KMS-11 (cell line): ENCODE data around the gene NUDT14.

ENCODE experiments used
- H2AFZ ChIP-seq: fragments of 200-600 bp; sonication (generic); 2 replicates; pipeline ENCODE4 v1.6.1; 2016; ENCODE audit warnings: antibody characterized with exemption, mixed run types, low read depth
- H3K27ac ChIP-seq: fragments of 200-600 bp; sonication (generic); 2 replicates; pipeline ENCODE4 v1.6.1; 2016; ENCODE audit warnings: mild to moderate bottlenecking, mixed run types
- H3K27me3 ChIP-seq: fragments of 200-600 bp; sonication (generic); 2 replicates; pipeline ENCODE4 v1.6.1; 2017; ENCODE audit warnings: mild to moderate bottlenecking, low read depth, mixed run types, moderate library complexity; ENCODE audit not compliant: insufficient read depth
- H3K36me3 ChIP-seq: fragments of 200-600 bp; sonication (generic); 2 replicates; pipeline ENCODE4 v1.6.1; 2017; ENCODE audit warnings: mild to moderate bottlenecking, mixed run types; ENCODE audit not compliant: insufficient read depth
- H3K4me1 ChIP-seq: fragments of 200-600 bp; sonication (generic); 2 replicates; pipeline ENCODE4 v1.6.1; 2016; ENCODE audit warnings: mild to moderate bottlenecking, low read depth, mixed run types; ENCODE audit not compliant: poor library complexity, severe bottlenecking
- H3K4me2 ChIP-seq: fragments of 200-600 bp; sonication (generic); 2 replicates; pipeline ENCODE4 v1.7.0; 2016; ENCODE audit warnings: mild to moderate bottlenecking, mixed run types
- H3K4me3 ChIP-seq: fragments of 200-600 bp; sonication (generic); IDR thresholded peaks from 2 replicates; pipeline ENCODE4 v1.6.1; 2017; ENCODE audit warnings: low read depth, low read length, mixed read lengths; ENCODE audit not compliant: insufficient read depth
- H3K79me2 ChIP-seq: fragments of 200-600 bp; sonication (generic); 2 replicates; pipeline ENCODE4 v1.6.1; 2016; ENCODE audit warnings: low read depth, mixed run types; ENCODE audit not compliant: insufficient read depth
- H3K9ac ChIP-seq: fragments of 200-600 bp; sonication (generic); 2 replicates; pipeline ENCODE4 v1.6.1; 2016; ENCODE audit warnings: mild to moderate bottlenecking, mixed run types
- H4K20me1 ChIP-seq: fragments of 200-600 bp; sonication (generic); 2 replicates; pipeline ENCODE4 v1.6.1; 2016; ENCODE audit warnings: mild to moderate bottlenecking, mixed run types; ENCODE audit not compliant: insufficient read depth
- TF ChIP-seq, protein P1 (sequence below): fragments of 200-600 bp; sonication (generic); conservative IDR thresholded peaks from 2 replicates; pipeline ENCODE4 v1.6.1; 2017; ENCODE audit warnings: low read depth, mild to moderate bottlenecking, antibody characterized with exemption, low read length, moderate library complexity, mixed read lengths

NUDT14 gene

DNA sequence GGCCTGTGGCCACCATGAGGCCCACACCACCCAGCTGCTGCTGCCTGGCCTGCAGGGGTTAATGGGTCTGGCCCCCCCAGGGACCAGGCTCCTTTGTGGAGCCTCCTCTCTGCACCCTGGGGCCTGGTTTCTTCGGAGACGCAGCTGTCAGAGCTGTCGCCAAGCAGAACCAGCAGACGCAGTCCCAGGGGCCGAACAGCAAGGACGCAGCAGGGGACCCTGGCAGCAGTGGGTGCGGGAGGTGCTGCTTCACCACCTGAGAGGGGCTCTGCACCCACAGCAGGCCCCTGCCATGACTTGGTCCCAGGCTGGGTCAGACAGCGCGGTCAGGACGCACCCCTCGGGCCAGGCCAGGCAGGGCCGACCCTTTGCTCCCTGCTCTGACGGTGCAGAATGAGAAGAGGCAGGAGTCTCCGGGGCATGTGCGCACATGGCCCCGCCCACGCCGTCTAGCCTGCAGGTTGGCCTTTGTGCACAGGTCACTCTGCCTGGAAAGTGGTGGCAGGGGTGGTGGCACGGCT lies 43.0 kb downstream of the NUDT14 start:
- no peak overlapping the region for H3K9ac ChIP-seq
- H4K20me1 ChIP-seq, result no peaks in the 10 kb centered on the region
- H3K27me3 ChIP-seq, result no peaks in the 10 kb centered on the region
- no peak overlapping the region for H2AFZ ChIP-seq
- H3K4me3 ChIP-seq, result no peak overlapping the region
- TF ChIP-seq, protein P1, sequence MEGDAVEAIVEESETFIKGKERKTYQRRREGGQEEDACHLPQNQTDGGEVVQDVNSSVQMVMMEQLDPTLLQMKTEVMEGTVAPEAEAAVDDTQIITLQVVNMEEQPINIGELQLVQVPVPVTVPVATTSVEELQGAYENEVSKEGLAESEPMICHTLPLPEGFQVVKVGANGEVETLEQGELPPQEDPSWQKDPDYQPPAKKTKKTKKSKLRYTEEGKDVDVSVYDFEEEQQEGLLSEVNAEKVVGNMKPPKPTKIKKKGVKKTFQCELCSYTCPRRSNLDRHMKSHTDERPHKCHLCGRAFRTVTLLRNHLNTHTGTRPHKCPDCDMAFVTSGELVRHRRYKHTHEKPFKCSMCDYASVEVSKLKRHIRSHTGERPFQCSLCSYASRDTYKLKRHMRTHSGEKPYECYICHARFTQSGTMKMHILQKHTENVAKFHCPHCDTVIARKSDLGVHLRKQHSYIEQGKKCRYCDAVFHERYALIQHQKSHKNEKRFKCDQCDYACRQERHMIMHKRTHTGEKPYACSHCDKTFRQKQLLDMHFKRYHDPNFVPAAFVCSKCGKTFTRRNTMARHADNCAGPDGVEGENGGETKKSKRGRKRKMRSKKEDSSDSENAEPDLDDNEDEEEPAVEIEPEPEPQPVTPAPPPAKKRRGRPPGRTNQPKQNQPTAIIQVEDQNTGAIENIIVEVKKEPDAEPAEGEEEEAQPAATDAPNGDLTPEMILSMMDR, result no peak
- no peak overlapping the region for H3K4me2 ChIP-seq
- H3K79me2 ChIP-seq, result no peaks in the 10 kb centered on the region
- H3K27ac ChIP-seq, result no peak overlapping the region
- H3K36me3 ChIP-seq, result no peaks in the 10 kb centered on the region
- no peaks in the 10 kb centered on the region for H3K4me1 ChIP-seq

GRCh38 chr14:105137481-105138020 lies 43.6 kb downstream of the NUDT14 start:
- H3K79me2 ChIP-seq, result no peaks in the 10 kb centered on the region
- no peaks in the 10 kb centered on the region for H3K27me3 ChIP-seq
- no peaks in the 10 kb centered on the region for H3K4me1 ChIP-seq
- TF ChIP-seq, protein P1, result no peak
- no peaks in the 10 kb centered on the region for H4K20me1 ChIP-seq
- H3K27ac ChIP-seq, result no peak overlapping the region
- no peaks in the 10 kb centered on the region for H3K36me3 ChIP-seq
- H3K4me2 ChIP-seq, result no peak overlapping the region
- H3K9ac ChIP-seq, result no peak overlapping the region
- H3K4me3 ChIP-seq, result no peak overlapping the region
- no peak overlapping the region for H2AFZ ChIP-seq

- Histone ChIP-seq H3K4me2 (no peak overlapping the region), H3K4me1 (no peaks in the 10 kb centered on the region), H3K4me3 (no peak overlapping the region), H3K79me2 (no peaks in the 10 kb centered on the region), H3K36me3 (no peaks in the 10 kb centered on the region), H4K20me1 (no peaks in the 10 kb centered on the region), H3K9ac (no peak overlapping the region), H3K27ac (no peak overlapping the region), H3K27me3 (no peaks in the 10 kb centered on the region), H2AFZ (no peak overlapping the region)
- TF ChIP-seq, protein P1, result no peak
Measured at GRCh38 chr14:105136401-105137322, 44.5 kb downstream of the NUDT14 start.

DNA sequence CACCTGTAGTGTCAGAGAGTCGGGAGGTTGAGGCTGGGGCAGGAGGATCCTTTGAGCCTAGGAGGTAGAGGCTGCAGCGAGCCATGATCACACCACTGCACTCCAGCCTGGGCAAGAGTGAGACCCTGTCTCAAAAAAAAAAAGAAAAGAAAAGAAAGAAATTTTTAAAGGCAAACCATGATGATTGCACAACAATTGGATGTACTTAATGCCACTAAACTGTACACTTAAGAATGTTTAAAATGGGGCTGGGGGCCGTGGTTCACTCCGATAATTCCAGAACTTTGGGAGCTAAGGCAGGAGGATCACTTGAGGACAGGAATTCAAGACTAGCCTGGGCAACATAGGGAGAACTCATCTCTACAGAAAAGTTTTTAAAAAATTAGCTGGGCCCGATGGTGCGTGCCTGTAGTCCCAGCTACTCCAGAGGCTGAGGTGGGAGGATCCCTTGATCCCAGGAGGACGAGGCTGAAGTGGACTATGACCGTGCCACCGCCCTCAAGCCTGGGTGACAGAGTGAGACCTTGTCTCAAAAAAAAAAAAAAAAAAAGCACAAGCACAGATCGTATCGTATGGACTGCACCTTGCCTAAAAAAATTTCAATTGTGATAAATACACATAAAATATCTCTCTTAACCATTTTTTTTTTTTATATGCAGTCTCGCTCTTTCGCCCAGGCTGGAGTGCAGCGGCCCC lies 45.3 kb downstream of the NUDT14 start:
- TF ChIP-seq, protein P1, result no peak
- Histone ChIP-seq H3K27me3 (no peaks in the 10 kb centered on the region), H3K27ac (no peak overlapping the region), H3K4me1 (no peaks in the 10 kb centered on the region), H2AFZ (no peak overlapping the region), H3K4me3 (no peak overlapping the region), H3K4me2 (no peak overlapping the region), H3K9ac (no peak overlapping the region), H3K79me2 (no peaks in the 10 kb centered on the region), H3K36me3 (no peaks in the 10 kb centered on the region), H4K20me1 (no peaks in the 10 kb centered on the region)
